K562 (cell line): ENCODE measurements around the gene SLC6A9. TPM values are rescaled to one million over a fixed set of nuclear protein-coding genes. Genes with fewer than 3 reads are reported as not detected.

Experiments used
- ASH1L ChIP-seq: fragments of 450-650 bp; IDR thresholded peaks from 2 replicates; pipeline ENCODE4 v1.6.1; 2018; ENCODE audit warnings: borderline replicate concordance, mild to moderate bottlenecking, low read depth; ENCODE audit not compliant: partially characterized antibody
- ETV5 ChIP-seq: sonication (generic); formaldehyde crosslinking; IDR thresholded peaks from 2 replicates; pipeline ENCODE4 v1.4.0; 2020; ENCODE audit warnings: low read depth, mild to moderate bottlenecking, missing genetic modification reagents
- EZH2 ChIP-seq: IDR thresholded peaks from 2 replicates; pipeline ENCODE4 v1.6.1; 2012; ENCODE audit warnings: low read depth, mild to moderate bottlenecking, inconsistent platforms, low read length, borderline replicate concordance
- HES1 ChIP-seq: fragments of 450-650 bp; IDR thresholded peaks from 2 replicates; pipeline ENCODE4 v1.6.1; 2016; ENCODE audit warnings: low read depth, mild to moderate bottlenecking, moderate library complexity
- HNRNPL ChIP-seq: fragments of 200-400 bp; formaldehyde crosslinking; IDR thresholded peaks from 2 replicates; pipeline ENCODE4 v1.6.1; 2017; ENCODE audit warnings: low read depth, mild to moderate bottlenecking, low read length
- ILK ChIP-seq: fragments of 450-650 bp; IDR thresholded peaks from 2 replicates; pipeline ENCODE4 v1.6.1; 2016; ENCODE audit warnings: missing genetic modification characterization, low read depth, mild to moderate bottlenecking, missing compliant biosample characterization, moderate library complexity, borderline replicate concordance
- LARP7 ChIP-seq: fragments of 450-650 bp; IDR thresholded peaks from 2 replicates; pipeline ENCODE4 v1.6.1; 2016
- MAX ChIP-seq: sonication (generic); formaldehyde crosslinking; IDR thresholded peaks from 2 replicates; pipeline ENCODE4 v1.9.0; 2022; ENCODE audit warnings: mild to moderate bottlenecking, missing genetic modification reagents
- MXI1 ChIP-seq: IDR thresholded peaks from 2 replicates; pipeline ENCODE4 v1.6.1; 2011; ENCODE audit warnings: low read depth, mild to moderate bottlenecking, improper control_type of control experiment, low read length
- NFE2 ChIP-seq: IDR thresholded peaks from 2 replicates; pipeline ENCODE4 v1.6.1; 2014; ENCODE audit warnings: antibody characterized with exemption, low read depth
- NFYB ChIP-seq: IDR thresholded peaks from 2 replicates; pipeline ENCODE4 v1.6.1; 2011; ENCODE audit warnings: mild to moderate bottlenecking, moderate library complexity; ENCODE audit not compliant: insufficient read length; ENCODE audit errors: extremely low read depth
- RBBP5 ChIP-seq: fragments of 200-600 bp; sonication (generic); IDR thresholded peaks from 2 replicates; pipeline ENCODE4 v1.6.1; 2012; ENCODE audit warnings: borderline replicate concordance, mild to moderate bottlenecking, low read length, control low read depth, inconsistent platforms; ENCODE audit not compliant: insufficient read depth, poor library complexity, severe bottlenecking
- RCOR1 ChIP-seq, 2 experiments: IDR thresholded peaks; 2 replicates each; pipeline ENCODE4 v1.6.1; 2012; ENCODE audit warnings: low read depth in 2 of 2, low read length in 2 of 2, borderline replicate concordance in 1 of 2, improper control_type of control experiment in 1 of 2
- ZFPM2 ChIP-seq: fragments of 250-450 bp; sonication (Bioruptor Pico); IDR thresholded peaks from 2 replicates; pipeline ENCODE4 v1.5.1; 2022; ENCODE audit warnings: mild to moderate bottlenecking
- ZNF384 ChIP-seq: IDR thresholded peaks from 2 replicates; pipeline ENCODE4 v1.6.1; 2012; ENCODE audit warnings: low read depth, low read length, improper control_type of control experiment
- ZNF586 ChIP-seq: fragments of 450-650 bp; formaldehyde crosslinking; conservative IDR thresholded peaks from 2 replicates; pipeline ENCODE4 v1.4.0; 2020; ENCODE audit warnings: mild to moderate bottlenecking, moderate library complexity
- ZNF707 ChIP-seq: fragments of 250-450 bp; sonication (Bioruptor Pico); conservative IDR thresholded peaks from 2 replicates; pipeline ENCODE4 v1.8.0; 2022; ENCODE audit warnings: inconsistent platforms, mild to moderate bottlenecking, moderate library complexity
- polyA plus RNA-seq, 8 experiments: library from polyadenylated mRNA; depleted of rRNA in 4 of 8; stranded (reverse) in 5 of 8; unstranded in 3 of 8; fragments of >200 nt; fragmentation: Nextera tagmentation in 2 of 8; fragmentation: Illumina TruSeq in 1 of 8; extraction: Ambion mirVana in 2 of 8; extraction: Trizol in 1 of 8; gene quantifications; 2 replicates each; pipeline versions ENCODE4 v1.2.1 to v1.2.3, GENCODE V29; 2011 to 2014; ENCODE audit warnings: inconsistent platforms in 1 of 8, missing spikeins in 1 of 8
- total RNA-seq, 7 experiments: library from RNA; depleted of rRNA in 6 of 7; stranded (reverse); fragments of >200 nt in 6 of 7; fragmentation: Illumina TruSeq in 2 of 7; extraction: Trizol in 2 of 7; gene quantifications; 2 replicates each; pipeline versions ENCODE4 v1.2.1 to v1.2.3, GENCODE V29; 2011 to 2021; ENCODE audit warnings: low replicate concordance in 1 of 7
- TF ChIP-seq, protein P1 (sequence below), 2 experiments: fragments of 450-650 bp; IDR thresholded peaks; 2 replicates each; pipeline ENCODE4 v1.6.1; 2016; ENCODE audit warnings: mild to moderate bottlenecking in 2 of 2, borderline replicate concordance in 1 of 2, low read depth in 1 of 2, moderate library complexity in 1 of 2

The SLC6A9 gene
- total and polyA plus RNA-seq, 9 of the 15 experiments (the other 6 are each of a cell fraction or from before 2014, with no cell fraction given): 0.17 to 18.7 (median 2.9) TPM

DNA sequence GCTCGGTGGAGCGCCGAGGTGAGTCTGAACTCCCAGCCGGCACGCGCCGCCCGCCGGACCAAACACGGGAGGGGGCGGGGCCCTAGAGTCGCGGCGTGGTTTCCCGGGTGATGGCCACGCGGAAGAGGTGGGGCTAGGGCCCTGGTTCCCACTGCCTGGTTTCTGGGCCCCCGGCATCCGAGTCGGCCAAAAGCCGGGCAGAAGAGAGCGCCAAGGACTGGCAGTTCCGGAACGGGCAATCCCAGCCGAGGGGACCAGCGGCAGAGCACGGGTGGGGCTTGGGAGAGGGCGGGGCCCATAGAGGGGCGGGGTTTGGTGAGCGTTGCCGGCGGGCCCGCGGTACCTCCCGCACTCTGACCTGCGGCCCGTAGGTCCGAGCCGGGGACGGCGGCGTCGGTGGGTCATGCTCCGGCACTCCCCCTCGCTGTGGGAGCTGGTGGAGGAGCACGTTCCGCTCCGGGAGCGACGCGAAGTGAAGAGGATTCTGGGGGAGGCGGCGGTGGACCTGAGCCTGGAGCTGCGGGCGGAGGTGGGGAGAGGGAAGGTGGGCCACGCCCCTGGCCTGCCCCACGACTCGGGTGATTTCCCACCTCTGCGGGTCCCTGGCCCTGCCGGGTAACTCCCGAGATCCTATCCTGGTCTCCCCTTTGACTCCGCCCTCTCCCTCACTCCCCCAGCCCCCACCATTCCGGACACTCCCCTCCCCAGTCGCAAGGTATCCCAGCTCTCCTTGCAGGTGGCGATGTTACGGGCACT is 39.6 kb downstream of the SLC6A9 start, which contains the start of gene CCDC24 (continued):
- peak; percentile 90 for TF ChIP-seq HES1
- no peak for TF ChIP-seq ZNF707 (CRISPR knock-in tag)
- TF ChIP-seq, protein P1, sequence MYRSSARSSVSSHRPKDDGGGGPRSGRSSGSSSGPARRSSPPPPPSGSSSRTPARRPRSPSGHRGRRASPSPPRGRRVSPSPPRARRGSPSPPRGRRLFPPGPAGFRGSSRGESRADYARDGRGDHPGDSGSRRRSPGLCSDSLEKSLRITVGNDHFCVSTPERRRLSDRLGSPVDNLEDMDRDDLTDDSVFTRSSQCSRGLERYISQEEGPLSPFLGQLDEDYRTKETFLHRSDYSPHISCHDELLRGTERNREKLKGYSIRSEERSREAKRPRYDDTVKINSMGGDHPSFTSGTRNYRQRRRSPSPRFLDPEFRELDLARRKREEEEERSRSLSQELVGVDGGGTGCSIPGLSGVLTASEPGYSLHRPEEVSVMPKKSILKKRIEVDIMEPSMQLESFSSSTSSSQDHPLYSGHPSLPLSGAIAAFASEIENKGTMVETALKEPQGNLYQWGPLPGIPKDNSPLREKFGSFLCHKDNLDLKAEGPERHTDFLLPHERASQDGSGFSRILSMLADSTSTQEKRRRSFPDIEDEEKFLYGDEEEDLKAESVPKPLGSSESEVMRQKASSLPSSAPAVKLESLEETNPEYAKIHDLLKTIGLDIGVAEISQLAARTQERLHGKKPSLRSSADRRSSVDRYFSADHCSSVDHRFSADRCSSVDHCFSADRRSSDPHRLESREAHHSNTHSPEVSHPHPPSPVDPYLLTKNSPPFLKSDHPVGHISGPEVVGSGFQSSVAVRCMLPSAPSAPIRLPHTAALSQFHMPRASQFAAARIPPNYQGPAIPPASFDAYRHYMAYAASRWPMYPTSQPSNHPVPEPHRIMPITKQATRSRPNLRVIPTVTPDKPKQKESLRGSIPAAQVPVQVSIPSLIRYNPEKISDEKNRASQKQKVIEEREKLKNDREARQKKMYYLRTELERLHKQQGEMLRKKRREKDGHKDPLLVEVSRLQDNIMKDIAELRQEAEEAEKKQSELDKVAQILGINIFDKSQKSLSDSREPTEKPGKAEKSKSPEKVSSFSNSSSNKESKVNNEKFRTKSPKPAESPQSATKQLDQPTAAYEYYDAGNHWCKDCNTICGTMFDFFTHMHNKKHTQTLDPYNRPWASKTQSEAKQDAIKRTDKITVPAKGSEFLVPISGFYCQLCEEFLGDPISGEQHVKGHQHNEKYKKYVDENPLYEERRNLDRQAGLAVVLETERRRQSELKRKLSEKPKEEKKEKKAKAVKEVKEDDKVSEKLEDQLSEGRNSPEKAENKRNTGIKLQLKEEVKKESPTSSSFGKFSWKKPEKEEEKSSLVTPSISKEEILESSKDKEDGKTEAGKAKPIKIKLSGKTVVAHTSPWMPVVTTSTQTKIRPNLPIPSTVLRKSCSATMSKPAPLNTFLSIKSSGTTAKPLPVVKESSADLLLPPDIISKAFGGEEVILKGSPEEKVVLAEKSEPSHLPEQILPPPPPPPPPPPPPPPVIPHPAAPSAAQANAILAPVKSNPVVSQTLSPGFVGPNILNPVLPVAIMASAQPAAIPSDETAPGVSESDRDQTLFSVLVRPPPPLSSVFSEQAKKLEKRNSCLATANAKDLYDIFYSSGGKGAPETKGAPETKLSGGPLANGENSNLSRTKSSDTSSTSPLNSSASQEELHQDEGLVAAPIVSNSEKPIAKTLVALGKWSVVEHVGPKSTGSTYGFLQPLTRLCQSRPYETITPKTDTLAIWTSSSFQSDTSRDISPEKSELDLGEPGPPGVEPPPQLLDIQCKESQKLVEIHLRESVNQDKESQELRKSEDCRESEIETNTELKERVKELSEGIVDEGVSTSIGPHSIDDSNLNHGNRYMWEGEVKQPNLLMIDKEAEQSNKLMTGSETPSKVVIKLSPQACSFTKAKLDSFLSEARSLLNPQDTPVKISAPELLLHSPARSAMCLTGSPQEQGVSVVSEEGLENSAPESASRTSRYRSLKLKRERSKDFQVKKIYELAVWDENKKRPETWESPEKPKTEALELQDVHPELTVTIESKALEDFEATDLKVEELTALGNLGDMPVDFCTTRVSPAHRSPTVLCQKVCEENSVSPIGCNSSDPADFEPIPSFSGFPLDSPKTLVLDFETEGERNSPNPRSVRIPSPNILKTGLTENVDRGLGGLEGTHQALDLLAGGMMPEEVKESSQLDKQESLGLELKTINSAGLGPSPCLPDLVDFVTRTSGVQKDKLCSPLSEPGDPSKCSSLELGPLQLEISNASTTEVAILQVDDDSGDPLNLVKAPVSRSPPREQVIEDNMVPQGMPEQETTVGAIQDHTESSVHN (IDR thresholded peaks at IDR 0.05; ENCODE audit: borderline replicate concordance in 1 of 2, low read depth in 1 of 2): no peak
- peak; percentile 89 for TF ChIP-seq MAX (CRISPR knock-in tag)
- no peak for TF ChIP-seq EZH2
- TF ChIP-seq ZFPM2 (CRISPR knock-in tag): no peak
- TF ChIP-seq HNRNPL: no peak
- peak; percentile 48; the same call in 1 of the 2 replicates for TF ChIP-seq ETV5 (CRISPR knock-in tag)
- TF ChIP-seq NFE2: no peak
- TF ChIP-seq RCOR1 (IDR thresholded peaks at IDR 0.05; ENCODE audit: borderline replicate concordance in 1 of 2, low read depth in 2 of 2, low read length in 2 of 2): no peak
- TF ChIP-seq NFYB: no peak
- TF ChIP-seq ZNF586 (CRISPR knock-in tag): no peak
- peak; percentile 90 for TF ChIP-seq MXI1
- no peak for TF ChIP-seq ASH1L
- TF ChIP-seq LARP7: no peak
- TF ChIP-seq ILK: no peak
- TF ChIP-seq RBBP5: peak; percentile 47
- no peak for TF ChIP-seq ZNF384
